CD4-positive, CD25-positive, alpha-beta regulatory T cell (primary cell): ENCODE data around the gene MINDY4. TPM values are rescaled to one million over a fixed set of nuclear protein-coding genes. Genes with fewer than 3 reads are reported as not detected.
A peak's percentile ranks its signal among the peaks of the same experiment; 100 is the strongest.

Experiments
- ATAC-seq, 2 donors: fragments of 150-1000 bp; cut with Tn5 transposase; one replicate each; pipeline ENCODE4 v1.10.0; 2021; ENCODE audit warnings: low read depth in 2 of 2, moderate number of reproducible peaks in 2 of 2, moderate library complexity in 1 of 2
- DNase-seq, 3 donors: peaks; one replicate each; pipeline versions ENCODE4 v3.0.0 to v3.0.0-alpha.2; 2012 to 2022; ENCODE audit warnings: mixed read lengths in 1 of 3
- H3K27ac ChIP-seq: one replicate; pipeline ENCODE4 v1.7.0; 2013; ENCODE audit warnings: mild to moderate bottlenecking, low read length; ENCODE audit not compliant: insufficient read depth, poor library complexity, severe bottlenecking
- H3K27me3 ChIP-seq: one replicate; pipeline ENCODE4 v1.7.0; 2013; ENCODE audit warnings: low read length; ENCODE audit not compliant: control insufficient read depth, insufficient read depth
- H3K36me3 ChIP-seq: one replicate; pipeline ENCODE4 v1.7.0; 2013; ENCODE audit warnings: mild to moderate bottlenecking, low read length, moderate library complexity; ENCODE audit not compliant: control insufficient read depth, insufficient read depth
- H3K4me1 ChIP-seq: 2 replicates; pipeline ENCODE4 v1.7.0; 2013; ENCODE audit warnings: mild to moderate bottlenecking, low read length; ENCODE audit not compliant: insufficient read depth, control insufficient read depth, poor library complexity, severe bottlenecking
- H3K4me3 ChIP-seq: one replicate; pipeline ENCODE4 v1.7.0; 2013; ENCODE audit warnings: low read depth, mild to moderate bottlenecking, low read length, moderate library complexity
- H3K9me3 ChIP-seq, 2 experiments: 1 replicate in 1 of 2; 2 replicates in 1 of 2; pipeline ENCODE4 v1.7.0; 2013; ENCODE audit warnings: low read length in 2 of 2, mild to moderate bottlenecking in 1 of 2, moderate library complexity in 1 of 2; ENCODE audit not compliant: control insufficient read depth in 2 of 2
- H3K27ac Mint-ChIP-seq, 3 donors: one replicate each; pipeline ENCODE4 v1.8.0; 2020 to 2022; ENCODE audit warnings: mild to moderate bottlenecking in 3 of 3, mixed read lengths in 3 of 3, moderate library complexity in 2 of 3
- H3K27me3 Mint-ChIP-seq: one replicate; pipeline ENCODE4 v1.8.0; 2022; ENCODE audit warnings: mild to moderate bottlenecking, mixed read lengths
- H3K36me3 Mint-ChIP-seq: one replicate; pipeline ENCODE4 v1.8.0; 2020; ENCODE audit warnings: mixed read lengths
- H3K4me1 Mint-ChIP-seq, 4 donors: one replicate each; pipeline ENCODE4 v1.8.0; 2020 to 2022; ENCODE audit warnings: mixed read lengths in 4 of 4, mild to moderate bottlenecking in 1 of 4
- H3K4me3 Mint-ChIP-seq, 4 donors: one replicate each; pipeline ENCODE4 v1.8.0; 2020 to 2022; ENCODE audit warnings: mild to moderate bottlenecking in 4 of 4, mixed read lengths in 4 of 4, moderate library complexity in 3 of 4
- H3K9me3 Mint-ChIP-seq, 7 donors: one replicate each; pipeline ENCODE4 v1.8.0; 2020 to 2022; ENCODE audit warnings: mixed read lengths in 7 of 7, mild to moderate bottlenecking in 3 of 7, moderate library complexity in 2 of 7
- polyA plus RNA-seq, 4 donors: library from polyadenylated mRNA; unstranded; fragments of 300-500 nt; fragmentation: Illumina TruSeq; gene quantifications; one replicate each; pipeline ENCODE4 v1.2.3, GENCODE V29; 2021
- total RNA-seq: library from RNA; stranded (reverse); gene quantifications from one replicate; pipeline ENCODE4 v1.2.3, GENCODE V29; 2022

Gene MINDY4
- total and polyA plus RNA-seq, 5 donors from 2014 or later: 0.17 to 1.0 (median 0.52) TPM

DNA sequence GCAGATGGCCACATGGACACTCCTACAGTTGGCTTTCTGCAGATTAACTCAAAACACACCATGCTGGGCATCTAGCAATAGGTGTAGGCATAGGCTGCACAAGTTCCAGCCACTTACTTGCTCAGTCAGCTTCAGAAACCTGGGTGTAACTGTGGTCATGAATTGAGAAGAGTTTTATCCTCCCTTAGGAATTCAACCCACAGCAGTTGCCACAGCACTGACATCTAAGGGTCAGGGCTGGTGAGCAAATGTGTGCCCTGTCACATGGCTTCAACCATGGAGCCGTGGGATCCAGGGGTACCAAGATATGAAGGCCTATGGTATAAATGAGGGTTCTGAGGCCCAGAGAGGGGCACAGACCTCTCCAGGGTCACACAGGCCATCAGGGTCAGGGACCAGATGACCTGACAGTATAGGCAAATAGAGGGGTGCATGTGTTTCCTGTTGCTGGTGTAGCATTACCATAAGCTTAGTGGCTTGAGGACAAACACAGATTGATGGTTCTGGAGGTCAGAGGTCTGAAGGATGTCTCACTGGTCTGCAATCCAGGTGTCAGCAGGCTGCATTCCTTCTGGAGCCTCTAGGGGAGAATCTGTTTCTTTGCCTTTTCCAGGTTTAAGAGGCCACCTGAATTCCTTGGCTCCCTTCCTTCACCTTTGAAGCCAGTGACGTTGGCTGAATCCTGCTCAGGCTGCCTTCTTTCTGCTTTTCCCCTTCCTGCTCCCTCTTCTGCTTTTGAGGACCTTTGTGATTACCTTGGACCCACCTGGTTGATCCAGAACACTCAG is 24.1 kb downstream of the MINDY4 start:
- no peak overlapping the region for H3K4me3 Mint-ChIP-seq
- ATAC-seq: no peak
- peaks cover 0 to 13% (median 5%) of the 10 kb centered on the region in 4 donors for H3K4me1 Mint-ChIP-seq

DNA sequence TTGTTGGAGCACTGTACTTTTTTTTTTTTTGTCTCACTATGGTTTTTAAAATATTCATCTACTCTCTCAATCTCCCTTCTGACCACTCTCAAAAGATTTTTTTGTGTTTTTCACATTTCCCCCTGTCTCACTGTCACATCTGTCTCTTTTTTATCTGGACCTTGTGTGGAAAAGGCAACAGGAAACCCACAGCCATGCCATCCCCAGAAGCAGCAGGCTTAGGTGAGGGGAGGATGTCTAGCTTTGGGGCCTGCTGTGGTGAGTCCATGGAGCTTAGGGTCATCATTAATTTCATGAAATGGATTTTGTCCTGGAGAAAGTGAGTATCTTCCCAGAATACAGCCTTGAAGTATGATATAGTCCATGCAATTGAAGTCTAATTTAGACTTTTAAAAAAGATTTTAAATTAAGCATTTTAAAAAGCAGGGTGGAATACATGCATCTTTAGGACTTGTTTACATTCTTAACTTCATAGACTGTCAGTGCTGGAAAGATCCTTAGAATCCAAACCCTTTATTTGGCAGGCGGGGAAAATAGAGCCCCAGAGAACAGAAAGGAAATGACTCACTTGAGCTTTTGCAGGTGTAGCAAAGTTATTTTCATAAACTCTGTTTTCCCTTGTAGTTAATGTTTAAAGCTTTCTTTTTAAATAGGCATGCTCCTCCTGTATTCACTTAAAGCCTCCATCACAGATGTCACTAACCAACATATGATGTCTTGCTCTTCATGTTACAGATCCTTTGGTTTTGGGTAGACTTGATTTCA is 25.1 kb downstream of the MINDY4 start:
- no peaks in the 10 kb centered on the region for H3K4me1 ChIP-seq
- Mint-ChIP-seq H3K4me1 (peaks cover 0 to 13% (median 5%) of the 10 kb centered on the region in 4 donors), H3K4me3 (no peak overlapping the region), H3K27ac (peak overlapping the region in 2 of 3 donors; percentile 7 to 9), H3K9me3 (no peaks in the 10 kb centered on the region), H3K36me3 (no peaks in the 10 kb centered on the region), H3K27me3 (no peaks in the 10 kb centered on the region)
- H3K36me3 ChIP-seq: no peaks in the 10 kb centered on the region
- no peak overlapping the region for H3K27ac ChIP-seq
- ATAC-seq (no peak), DNase-seq (peak in 1 of 3 donors; percentile 24)
- no peak overlapping the region for H3K4me3 ChIP-seq
- H3K27me3 ChIP-seq: no peaks in the 10 kb centered on the region
- no peaks in the 10 kb centered on the region for H3K9me3 ChIP-seq

More for the DNA sequence above, 24.1 kb downstream of the MINDY4 start:
- Mint-ChIP-seq H3K36me3 (no peaks in the 10 kb centered on the region), H3K27ac (peak overlapping the region in 2 of 3 donors; percentile 7 to 9), H3K27me3 (no peaks in the 10 kb centered on the region), H3K9me3 (no peaks in the 10 kb centered on the region)
- Histone ChIP-seq H3K4me1 (no peaks in the 10 kb centered on the region), H3K36me3 (no peaks in the 10 kb centered on the region), H3K27me3 (no peaks in the 10 kb centered on the region), H3K4me3 (no peak overlapping the region), H3K9me3 (no peaks in the 10 kb centered on the region), H3K27ac (no peak overlapping the region)
- no peak for DNase-seq

DNA sequence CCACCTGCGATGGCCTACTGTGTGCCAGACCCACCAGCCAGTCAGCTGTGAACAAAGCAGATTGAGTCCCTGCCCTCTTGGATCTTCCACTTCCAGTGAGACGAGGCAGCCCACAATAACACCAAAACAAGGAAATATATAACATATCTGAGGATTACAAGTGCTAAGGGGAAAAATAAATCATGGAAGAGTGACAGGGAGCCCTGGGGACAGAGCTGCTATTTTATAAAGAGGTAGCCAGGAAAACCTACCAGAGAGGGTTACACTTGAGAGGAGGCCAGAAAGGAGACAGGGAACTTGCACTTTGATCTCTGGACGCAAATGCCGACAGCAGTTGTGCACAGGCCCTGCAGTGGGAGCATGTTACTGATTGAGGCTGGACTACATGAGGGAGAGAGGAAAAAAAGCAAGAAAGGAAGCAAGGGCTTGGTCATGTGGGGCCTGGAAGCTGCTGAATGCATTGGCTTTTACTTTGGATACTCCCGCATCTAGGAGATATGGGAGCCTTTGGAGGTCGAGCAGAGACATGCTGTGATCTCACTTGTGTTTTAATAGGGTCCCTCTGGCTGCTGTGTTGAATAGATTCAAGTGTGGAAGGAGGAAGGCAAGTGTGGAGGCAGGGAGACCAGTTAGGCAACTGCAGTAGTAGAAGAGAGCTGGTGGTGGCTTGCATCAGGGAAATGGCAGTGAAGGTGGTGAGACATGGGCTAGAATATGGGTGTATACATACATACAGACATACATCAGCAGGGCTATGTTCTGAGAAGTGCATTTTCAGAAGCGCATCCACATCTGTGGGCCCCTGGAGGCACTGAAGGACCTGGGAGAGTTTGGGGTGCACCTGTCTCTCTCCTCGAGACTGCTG is 26.2 kb downstream of the MINDY4 start:
- peak overlapping the region in 1 of 3 donors; percentile 42 for H3K27ac Mint-ChIP-seq
- no peaks in the 10 kb centered on the region for H3K9me3 Mint-ChIP-seq
- DNase-seq: no peak

DNA sequence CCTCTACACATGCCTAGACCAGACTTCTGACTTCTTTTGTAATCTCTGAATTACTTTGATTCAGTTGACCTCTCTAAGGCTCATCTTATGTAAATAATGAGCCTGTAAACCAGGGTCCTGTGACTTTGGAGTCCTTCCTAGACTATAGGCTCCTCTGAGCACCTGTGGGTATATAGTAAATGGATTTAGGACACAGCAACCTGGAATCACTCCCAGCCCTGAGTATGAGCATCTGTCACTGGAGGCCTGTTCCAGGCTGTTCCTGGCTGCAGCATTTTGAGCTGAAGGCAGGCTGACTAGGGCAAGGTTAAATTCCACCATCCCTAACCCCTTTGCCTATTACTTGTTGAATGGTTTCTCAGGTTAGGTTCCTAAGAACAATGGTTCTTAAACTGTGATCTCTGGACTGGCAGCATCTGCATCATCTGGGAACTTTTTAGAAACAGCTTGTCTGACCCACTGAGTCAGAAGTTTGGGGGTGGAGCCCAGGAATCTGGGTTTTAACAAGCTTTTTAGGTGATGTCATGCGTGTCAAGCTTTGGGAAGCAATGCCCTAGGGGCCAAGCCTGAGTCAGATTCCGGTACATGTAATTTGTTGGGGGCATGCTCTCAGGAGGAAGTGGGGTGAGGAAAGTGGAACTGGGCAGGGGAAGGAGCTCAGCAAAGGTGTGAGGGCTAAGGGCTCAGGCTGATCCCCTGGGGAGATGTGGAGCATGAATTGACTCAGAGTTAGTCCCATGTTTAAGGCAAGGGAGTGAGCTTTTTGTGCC is 28.2 kb downstream of the MINDY4 start:
- H3K4me3 ChIP-seq: no peak overlapping the region
- Mint-ChIP-seq H3K9me3 (no peaks in the 10 kb centered on the region), H3K27me3 (no peaks in the 10 kb centered on the region), H3K4me3 (no peak overlapping the region), H3K36me3 (no peaks in the 10 kb centered on the region), H3K4me1 (peaks cover 0 to 13% (median 5%) of the 10 kb centered on the region in 4 donors), H3K27ac (no peak overlapping the region)
- no peak overlapping the region for H3K27ac ChIP-seq
- H3K27me3 ChIP-seq: no peaks in the 10 kb centered on the region
- H3K4me1 ChIP-seq: no peaks in the 10 kb centered on the region
- ATAC-seq (no peak), DNase-seq (no peak)
- no peaks in the 10 kb centered on the region for H3K36me3 ChIP-seq
- H3K9me3 ChIP-seq: no peaks in the 10 kb centered on the region

More for the DNA sequence above, 26.2 kb downstream of the MINDY4 start:
- Histone ChIP-seq H3K27ac (no peak overlapping the region), H3K9me3 (no peaks in the 10 kb centered on the region), H3K4me1 (no peaks in the 10 kb centered on the region), H3K27me3 (no peaks in the 10 kb centered on the region), H3K4me3 (no peak overlapping the region), H3K36me3 (no peaks in the 10 kb centered on the region)
- Mint-ChIP-seq H3K4me3 (no peak overlapping the region), H3K4me1 (peaks cover 0 to 13% (median 5%) of the 10 kb centered on the region in 4 donors), H3K27me3 (no peaks in the 10 kb centered on the region), H3K36me3 (no peaks in the 10 kb centered on the region)
- no peak for ATAC-seq

DNA sequence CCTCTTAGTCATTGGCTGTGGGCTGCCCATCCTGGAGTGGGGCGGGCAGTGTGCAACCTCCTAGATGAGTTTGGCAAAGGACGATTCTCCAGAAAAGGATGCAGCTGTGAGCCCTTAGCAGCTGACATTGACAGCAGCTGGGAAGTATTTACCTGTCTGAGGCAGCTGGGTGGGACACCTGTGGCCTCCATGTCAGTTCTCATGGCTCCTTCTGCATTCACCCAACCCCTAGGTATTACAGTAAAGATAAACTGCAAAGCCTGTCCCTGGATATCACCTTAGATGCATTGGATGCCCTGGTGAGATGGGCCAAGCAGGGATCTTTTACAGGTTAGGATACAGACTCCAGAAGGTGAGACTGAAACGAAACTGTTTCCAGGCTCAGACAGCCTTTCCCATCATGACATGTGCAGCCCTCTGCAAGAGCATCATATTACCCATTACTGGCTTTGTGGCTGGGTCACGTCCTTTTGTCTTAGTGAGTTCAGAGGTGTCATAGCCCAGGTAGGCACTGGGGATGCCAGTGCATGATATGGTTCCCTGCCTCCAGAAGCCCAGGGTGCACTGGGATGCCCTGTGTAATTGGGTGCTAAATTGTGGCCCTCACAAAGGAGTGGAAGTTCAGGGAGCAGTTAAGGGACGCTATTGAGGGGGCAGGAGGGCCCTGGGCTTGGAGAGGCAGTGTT is 28.9 kb downstream of the MINDY4 start:
- Histone ChIP-seq H3K27me3 (no peaks in the 10 kb centered on the region), H3K27ac (no peak overlapping the region), H3K4me1 (no peaks in the 10 kb centered on the region), H3K9me3 (no peaks in the 10 kb centered on the region), H3K4me3 (no peak overlapping the region), H3K36me3 (no peaks in the 10 kb centered on the region)
- no peaks in the 10 kb centered on the region for H3K9me3 Mint-ChIP-seq
- DNase-seq (no peak), ATAC-seq (no peak)
- H3K27ac Mint-ChIP-seq: no peak overlapping the region
- H3K27me3 Mint-ChIP-seq: no peaks in the 10 kb centered on the region
- H3K4me1 Mint-ChIP-seq: peaks cover 0 to 13% (median 5%) of the 10 kb centered on the region in 4 donors
- no peaks in the 10 kb centered on the region for H3K36me3 Mint-ChIP-seq
- no peak overlapping the region for H3K4me3 Mint-ChIP-seq

DNA sequence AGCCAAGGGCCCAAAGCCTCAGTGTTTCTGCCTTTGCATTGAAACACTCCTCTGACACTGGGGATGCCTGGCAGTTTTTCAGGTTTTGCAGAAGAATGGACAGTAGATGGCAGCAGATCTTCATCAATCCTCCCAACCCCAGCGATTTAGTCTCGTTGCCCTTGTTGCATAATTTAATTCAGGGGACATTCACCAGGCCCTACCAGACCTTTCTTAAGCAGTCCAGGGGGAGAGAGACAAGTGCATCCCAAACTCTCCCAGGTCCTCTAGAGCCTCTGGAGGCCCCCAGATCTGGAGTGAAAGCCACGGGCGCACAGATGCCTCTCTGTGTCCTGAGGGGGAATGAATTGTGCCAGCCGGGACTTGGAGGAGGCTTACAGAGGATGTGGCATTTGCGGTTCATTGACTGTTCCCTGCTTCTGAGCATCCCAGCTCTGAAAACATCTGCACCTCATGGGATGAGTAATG is 29.6 kb downstream of the MINDY4 start:
- no peaks in the 10 kb centered on the region for H3K27me3 ChIP-seq
- no peak overlapping the region for H3K27ac ChIP-seq
- H3K4me3 ChIP-seq: no peak overlapping the region
- no peaks in the 10 kb centered on the region for H3K4me1 ChIP-seq
- no peak overlapping the region for H3K27ac Mint-ChIP-seq
- no peaks in the 10 kb centered on the region for H3K27me3 Mint-ChIP-seq
- H3K36me3 ChIP-seq: no peaks in the 10 kb centered on the region
- ATAC-seq (peak in 1 of 2 donors; percentile 42), DNase-seq (peak in 2 of 3 donors; percentile 36 to 59)
- peaks cover 0 to 13% (median 5%) of the 10 kb centered on the region in 4 donors for H3K4me1 Mint-ChIP-seq
- no peaks in the 10 kb centered on the region for H3K36me3 Mint-ChIP-seq
- H3K9me3 ChIP-seq: no peaks in the 10 kb centered on the region
- H3K4me3 Mint-ChIP-seq: no peak overlapping the region
- no peaks in the 10 kb centered on the region for H3K9me3 Mint-ChIP-seq
